HepG2 (cell line): ENCODE measurements around the gene RAB27B. TPM values are rescaled to one million over a fixed set of nuclear protein-coding genes. Genes with fewer than 3 reads are reported as not detected.

Source experiments
- ATAC-seq: fragments of 200-7000 bp; cut with Tn5 transposase; 3 replicates; pipeline ENCODE4 v1.9.1; 2020; ENCODE audit warnings: mild to moderate bottlenecking, moderate library complexity
- BruUV-seq: library from RNA; stranded (reverse); fragments of 400-500 nt; replicated peaks from 2 replicates; lab custom pipeline; 2021; lab: Mats Ljungman, UMichigan
- CTCF ChIA-PET: fragments of 300-600 bp; formaldehyde crosslinking; extraction: SDS; loops from one replicate; lab custom pipeline; 2021; ENCODE audit warnings: low total read pairs, inconsistent platforms, low intra/inter-chr PET ratio; lab: Yijun Ruan, JAX
- POLR2A ChIA-PET: fragments of 350-600 bp; sonication (Branson Sonifier 250); formaldehyde crosslinking; loops from one replicate; lab custom pipeline; 2020; ENCODE audit warnings: antibody characterized with exemption, inconsistent platforms; lab: Yijun Ruan, JAX
- DNase-seq: peaks from one replicate; pipeline ENCODE4 v3.0.0-alpha.2; 2015; ENCODE audit warnings: low spot score
- FAIRE-seq: peaks from 3 replicates; lab custom pipeline; 2011; peaks lifted over from hg19 to GRCh38; lab: Jason Lieb, UNC
- H2AFZ ChIP-seq: one replicate; pipeline ENCODE4 v1.6.1; 2011; ENCODE audit warnings: low read length, inconsistent platforms
- H3K27ac ChIP-seq: fragments of 300-600 bp; 3 replicates; pipeline ENCODE4 v1.8.0; 2011; ENCODE audit warnings: mixed run types, mild to moderate bottlenecking, mixed read lengths, low read length, inconsistent platforms; ENCODE audit not compliant: insufficient read depth; ENCODE audit errors: extremely low read length
- H3K27me3 ChIP-seq, 2 experiments: fragments of 200-600 bp in 1 of 2; 2 replicates in 1 of 2; 3 replicates in 1 of 2; pipeline versions ENCODE4 v1.6.0 to v1.8.0; 2011; ENCODE audit warnings: low read length in 2 of 2, mild to moderate bottlenecking in 2 of 2, moderate library complexity in 2 of 2, inconsistent platforms in 1 of 2; ENCODE audit not compliant: insufficient read depth in 2 of 2, control insufficient read depth in 1 of 2
- H3K36me3 ChIP-seq, 2 experiments: fragments of 200-600 bp in 1 of 2; replicated peaks in 1 of 2; 2 replicates in 1 of 2; 3 replicates in 1 of 2; pipeline versions ENCODE4 v1.5.1 to v1.8.0; 2011; ENCODE audit warnings: low read length in 2 of 2, inconsistent platforms in 1 of 2; ENCODE audit not compliant: insufficient read depth in 2 of 2, control insufficient read depth in 1 of 2
- H3K4me1 ChIP-seq: 2 replicates; pipeline ENCODE4 v1.5.1; 2012; ENCODE audit warnings: low read length, inconsistent platforms; ENCODE audit not compliant: insufficient read depth
- H3K4me2 ChIP-seq: 2 replicates; pipeline ENCODE4 v1.6.0; 2011; ENCODE audit warnings: low read depth, low read length, inconsistent platforms
- H3K4me3 ChIP-seq, 3 experiments: fragments of 200-600 bp in 1 of 3; sonication (generic), shearing (Covaris generic) in 1 of 3; replicated peaks in 1 of 3; 2 replicates each; pipeline ENCODE4 v1.5.1; 2011 to 2016; ENCODE audit warnings: low read length in 3 of 3, inconsistent platforms in 2 of 3, low read depth in 2 of 3, mild to moderate bottlenecking in 2 of 3, control low read depth in 1 of 3, mixed read lengths in 1 of 3; ENCODE audit not compliant: insufficient read depth in 1 of 3
- H3K79me2 ChIP-seq: one replicate; pipeline ENCODE4 v1.6.1; 2011; ENCODE audit warnings: low read length, inconsistent platforms; ENCODE audit not compliant: insufficient read depth
- H3K9ac ChIP-seq: 2 replicates; pipeline ENCODE4 v1.6.0; 2011; ENCODE audit warnings: mild to moderate bottlenecking, low read depth, low read length, inconsistent platforms; ENCODE audit not compliant: insufficient read depth
- H3K9me3 ChIP-seq: 2 replicates; pipeline ENCODE4 v1.5.1; 2012; ENCODE audit warnings: mild to moderate bottlenecking, low read length
- H4K20me1 ChIP-seq: 2 replicates; pipeline ENCODE4 v1.6.0; 2011; ENCODE audit warnings: inconsistent platforms, mild to moderate bottlenecking, low read length, moderate library complexity; ENCODE audit not compliant: insufficient read depth
- ATF3 ChIP-seq: sonication (generic); formaldehyde crosslinking; IDR thresholded peaks from 2 replicates; pipeline ENCODE4 v1.4.0; 2020; ENCODE audit warnings: missing genetic modification reagents
- CENPT ChIP-seq: sonication (generic); formaldehyde crosslinking; IDR thresholded peaks from 2 replicates; pipeline ENCODE4 v1.8.0; 2022; ENCODE audit warnings: low read depth, mild to moderate bottlenecking, moderate library complexity, missing genetic modification reagents
- HOXD1 ChIP-seq: sonication (generic); formaldehyde crosslinking; IDR thresholded peaks from 2 replicates; pipeline ENCODE4 v1.5.0; 2020; ENCODE audit warnings: missing genetic modification reagents
- MED8 ChIP-seq: sonication (generic); formaldehyde crosslinking; IDR thresholded peaks from 2 replicates; pipeline ENCODE4 v1.8.1; 2023; ENCODE audit warnings: mild to moderate bottlenecking, missing genetic modification reagents; ENCODE audit not compliant: insufficient replicate concordance
- RXRA ChIP-seq: sonication (generic); formaldehyde crosslinking; IDR thresholded peaks from 2 replicates; pipeline ENCODE4 v1.5.1; 2020; ENCODE audit warnings: missing genetic modification reagents
- ZXDC ChIP-seq: sonication (generic); formaldehyde crosslinking; IDR thresholded peaks from 2 replicates; pipeline ENCODE4 v1.5.0; 2020; ENCODE audit warnings: mild to moderate bottlenecking, missing genetic modification reagents
- WGBS: methylation state at CpG from one replicate; pipeline ENCODE4 v1.1.6; 2017; ENCODE audit warnings: low lambda C conversion rate; 5-methylcytosine and 5-hydroxymethylcytosine counted together
- in situ Hi-C: cut with HindIII; loops from 2 replicates; pipeline ENCODE4 v1.10.0; 2017; ENCODE audit warnings: low pct_unique_long_range_greater_than_20kb; ENCODE audit not compliant: extremely low pct_ligation_motif_present
- intact Hi-C: fragments of 100-400 bp; cut with micrococcal nuclease; formaldehyde crosslinking; loops from one replicate; pipeline ENCODE4 v1.10.0; 2022; ENCODE audit not compliant: unreplicated experiment
- polyA plus RNA-seq, 8 experiments: library from polyadenylated mRNA; depleted of rRNA in 3 of 8; stranded (reverse) in 7 of 8; unstranded in 1 of 8; fragments of >200 nt; fragmentation: Illumina TruSeq in 4 of 8; extraction: Trizol in 4 of 8; gene quantifications; 2 replicates each; pipeline versions ENCODE4 v1.2.1 to v1.2.3, GENCODE V29; 2011 to 2016; ENCODE audit warnings: low read depth in 4 of 8, missing spikeins in 1 of 8, mixed read lengths in 1 of 8; ENCODE audit not compliant: insufficient read depth in 1 of 8
- total RNA-seq, 5 experiments: library from RNA; depleted of rRNA; stranded (reverse); fragments of >200 nt; fragmentation: Illumina TruSeq; extraction: Trizol; gene quantifications; 2 replicates each; pipeline ENCODE4 v1.2.3, GENCODE V29; 2016; ENCODE audit warnings: low read depth in 1 of 5

Gene RAB27B
- total and polyA plus RNA-seq, 2 of the 13 experiments (the other 11 are each of a cell fraction or from before 2014, with no cell fraction given) = not detected

GRCh38 chr18:54824761-54825160, 3.5 kb upstream of the RAB27B start (continued):
- no peak for TF ChIP-seq MED8 (CRISPR knock-in tag)
- no peak for TF ChIP-seq ZXDC (CRISPR knock-in tag)
- no peak for TF ChIP-seq RXRA (CRISPR knock-in tag)

GRCh38 chr18:54825601-54826344, 2.5 kb upstream of the RAB27B start:
- Histone ChIP-seq H3K4me2 (no peak overlapping the region), H2AFZ (no peak overlapping the region), H3K9ac (no peak overlapping the region), H3K4me1 (peaks cover 13% of the 10 kb centered on the region), H4K20me1 (no peaks in the 10 kb centered on the region), H3K27ac (no peak overlapping the region), H3K27me3 (peaks cover 0 to 7% of the 10 kb centered on the region in 2 experiments; a peak in 3 of 5 replicates)
- intact Hi-C loops = loop anchor here (5.0 kb wide), 2 partner anchors 138 to 157 kb away; no protein-coding TSS in a partner anchor
- 3% methylated on average over 2 of the region's 2 CpGs for WGBS
- CTCF ChIA-PET = no interaction called here
- in situ Hi-C loops = no loop called here
- TF ChIP-seq ATF3 (no peak), CENPT (no peak), HOXD1 (CRISPR knock-in tag) (no peak)
- TF ChIP-seq, all 625 proteins: peak for 0
- no peak overlapping the region for H3K4me3 ChIP-seq
- ATAC-seq (no peak), FAIRE-seq (no peak), DNase-seq (no peak)
- POLR2A ChIA-PET = no interaction called here
- BruUV-seq = no TSS peak
- H3K36me3 ChIP-seq = no peaks in the 10 kb centered on the region
- no peaks in the 10 kb centered on the region for H3K9me3 ChIP-seq
- no peaks in the 10 kb centered on the region for H3K79me2 ChIP-seq
